NCI-H128 (cell line): ENCODE data around the gene PCP4.
A peak's percentile ranks its signal among the peaks of the same experiment; 100 is the strongest.
"Not testable (repeated sequence)": the region's sequence is repeated elsewhere in the genome, so short reads cannot be mapped to it uniquely, and the experiment has no call there.

Experiments used
- DNase-seq: peaks from one replicate; lab custom pipeline; 2025; ENCODE audit not compliant: unreplicated experiment; lab: John Stamatoyannopoulos, UW

PCP4 gene

GRCh38 chr21:39863111-39863510 is 4.1 kb upstream of the PCP4 start:
- DNase-seq = peak; percentile 66

GRCh38 chr21:39866093-39866492 is 1.1 kb upstream of the PCP4 start:
- no peak for DNase-seq

- DNase-seq = no peak
Measured at GRCh38 chr21:39869141-39869818, 2.0 kb downstream of the PCP4 start.

GRCh38 chr21:39873687-39874086 is 6.4 kb downstream of the PCP4 start:
- DNase-seq = no peak

GRCh38 chr21:39874206-39874605 is 7.0 kb downstream of the PCP4 start:
- no peak for DNase-seq

GRCh38 chr21:39874759-39875158 is 7.5 kb downstream of the PCP4 start:
- peak; percentile 22 for DNase-seq

- DNase-seq = no peak
Measured at GRCh38 chr21:39881661-39882060, 14.4 kb downstream of the PCP4 start.

GRCh38 chr21:39882151-39882838 is 15.1 kb downstream of the PCP4 start:
- no peak for DNase-seq

GRCh38 chr21:39882839-39883195 is 15.6 kb downstream of the PCP4 start:
- no peak for DNase-seq

GRCh38 chr21:39885119-39885848 is 18.0 kb downstream of the PCP4 start:
- peak; percentile 57 for DNase-seq

- DNase-seq = no peak
Measured at GRCh38 chr21:39888848-39889247, 21.6 kb downstream of the PCP4 start.

GRCh38 chr21:39891111-39891510 is 23.9 kb downstream of the PCP4 start:
- no peak for DNase-seq

GRCh38 chr21:39891863-39892262 is 24.6 kb downstream of the PCP4 start:
- DNase-seq = not testable (repeated sequence)

GRCh38 chr21:39900491-39900890 is 33.3 kb downstream of the PCP4 start:
- no peak for DNase-seq

- no peak for DNase-seq
Measured at GRCh38 chr21:39900911-39901310, 33.7 kb downstream of the PCP4 start.

GRCh38 chr21:39902986-39903385 is 35.7 kb downstream of the PCP4 start:
- no peak for DNase-seq

GRCh38 chr21:39904457-39904856 is 37.2 kb downstream of the PCP4 start:
- no peak for DNase-seq

- no peak for DNase-seq
Measured at GRCh38 chr21:39908265-39908923, 41.2 kb downstream of the PCP4 start.

- no peak for DNase-seq
Measured at GRCh38 chr21:39911286-39912199, 44.3 kb downstream of the PCP4 start.

GRCh38 chr21:39913706-39914305 is 46.6 kb downstream of the PCP4 start:
- no peak for DNase-seq
